ENCODE results near the gene NPTX1.

GRCh38 chr17:80477647-80478478 is 1.5 kb upstream of the NPTX1 start:
- no peak for TF ChIP-seq SUZ12 (IDR thresholded peaks at IDR 0.05; ENCODE audit: extremely low read depth, insufficient read depth, insufficient read length)
- no peak for TF ChIP-seq YY1 (IDR thresholded peaks at IDR 0.05; ENCODE audit: insufficient read depth, insufficient read length)
- no peak for TF ChIP-seq ZNF274 (IDR thresholded peaks at IDR 0.05; ENCODE audit: low read depth, low read length)

Measured in NT2/D1 (cell line).